Ascending aorta (tissue), 2 donors: ENCODE results near the gene NKX2-4. TPM values are rescaled to one million over a fixed set of nuclear protein-coding genes. Genes with fewer than 3 reads are reported as not detected.

Experiments
- DNase-seq, 2 donors: peaks; one replicate each; pipeline ENCODE4 v3.0.0-alpha.2; 2019; ENCODE audit warnings: low spot score in 2 of 2
- H3K27ac ChIP-seq, 2 donors: fragments of 200-600 bp; sonication (generic); one replicate each; pipeline ENCODE4 v1.5.1; 2016 to 2017; ENCODE audit warnings: mild to moderate bottlenecking in 1 of 2
- H3K27me3 ChIP-seq: fragments of 200-600 bp; sonication (generic); one replicate; pipeline ENCODE4 v1.5.1; 2017
- H3K36me3 ChIP-seq, 2 donors: fragments of 200-600 bp; sonication (generic); one replicate each; pipeline ENCODE4 v1.5.1; 2016
- H3K4me1 ChIP-seq, 2 donors: fragments of 200-600 bp; sonication (generic); one replicate each; pipeline ENCODE4 v1.5.1; 2016 to 2017; ENCODE audit warnings: mild to moderate bottlenecking in 1 of 2
- H3K4me3 ChIP-seq, 2 donors: fragments of 200-600 bp; sonication (generic); one replicate each; pipeline ENCODE4 v1.5.1; 2016 to 2017; ENCODE audit warnings: mild to moderate bottlenecking in 1 of 2
- H3K9me3 ChIP-seq, 2 donors: fragments of 200-600 bp; sonication (generic); one replicate each; pipeline ENCODE4 v1.5.1; 2016
- intact Hi-C: fragments of 100-400 bp; cut with DNase I; formaldehyde crosslinking; loops from one replicate; pipeline ENCODE4 v1.15.1; 2023
- total RNA-seq: library from RNA; depleted of rRNA; stranded (reverse); fragments of >200 nt; gene quantifications from one replicate; pipeline ENCODE4 v1.1.0, GENCODE V29; 2016
- TF ChIP-seq, protein P1 (sequence below), 3 experiments: fragments of 200-600 bp in 2 of 3; fragments of 450-650 bp in 1 of 3; sonication (generic) in 2 of 3; IDR thresholded peaks; one replicate each; pipeline ENCODE4 v1.5.1; 2016 to 2019; ENCODE audit warnings: antibody characterized with exemption in 3 of 3, mild to moderate bottlenecking in 1 of 3, moderate library complexity in 1 of 3

NKX2-4 gene
- total RNA-seq, 1 donor from 2014 or later: not detected

- Histone ChIP-seq H3K4me3 (no peak overlapping the region), H3K4me1 (no peaks in the 10 kb centered on the region), H3K9me3 (no peaks in the 10 kb centered on the region), H3K27ac (no peak overlapping the region), H3K36me3 (peaks cover 24 to 69% of the 10 kb centered on the region in 2 donors), H3K27me3 (no peaks in the 10 kb centered on the region)
- TF ChIP-seq, protein P1, sequence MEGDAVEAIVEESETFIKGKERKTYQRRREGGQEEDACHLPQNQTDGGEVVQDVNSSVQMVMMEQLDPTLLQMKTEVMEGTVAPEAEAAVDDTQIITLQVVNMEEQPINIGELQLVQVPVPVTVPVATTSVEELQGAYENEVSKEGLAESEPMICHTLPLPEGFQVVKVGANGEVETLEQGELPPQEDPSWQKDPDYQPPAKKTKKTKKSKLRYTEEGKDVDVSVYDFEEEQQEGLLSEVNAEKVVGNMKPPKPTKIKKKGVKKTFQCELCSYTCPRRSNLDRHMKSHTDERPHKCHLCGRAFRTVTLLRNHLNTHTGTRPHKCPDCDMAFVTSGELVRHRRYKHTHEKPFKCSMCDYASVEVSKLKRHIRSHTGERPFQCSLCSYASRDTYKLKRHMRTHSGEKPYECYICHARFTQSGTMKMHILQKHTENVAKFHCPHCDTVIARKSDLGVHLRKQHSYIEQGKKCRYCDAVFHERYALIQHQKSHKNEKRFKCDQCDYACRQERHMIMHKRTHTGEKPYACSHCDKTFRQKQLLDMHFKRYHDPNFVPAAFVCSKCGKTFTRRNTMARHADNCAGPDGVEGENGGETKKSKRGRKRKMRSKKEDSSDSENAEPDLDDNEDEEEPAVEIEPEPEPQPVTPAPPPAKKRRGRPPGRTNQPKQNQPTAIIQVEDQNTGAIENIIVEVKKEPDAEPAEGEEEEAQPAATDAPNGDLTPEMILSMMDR (IDR thresholded peaks at IDR 0.05): no peak
- no peak for DNase-seq
- intact Hi-C loops: no loop called here
These were observed 11.2 kb downstream of the NKX2-4 start for GRCh38 chr20:21386111-21386510.

GRCh38 chr20:21384308-21384892, 12.9 kb downstream of the NKX2-4 start:
- no peak overlapping the region for H3K4me3 ChIP-seq
- intact Hi-C loops: no loop called here
- no peaks in the 10 kb centered on the region for H3K9me3 ChIP-seq
- TF ChIP-seq, protein P1 (IDR thresholded peaks at IDR 0.05): no peak
- peaks cover 24 to 74% of the 10 kb centered on the region in 2 donors for H3K36me3 ChIP-seq
- no peaks in the 10 kb centered on the region for H3K27me3 ChIP-seq
- no peaks in the 10 kb centered on the region for H3K4me1 ChIP-seq
- no peak overlapping the region for H3K27ac ChIP-seq
- DNase-seq: no peak

- H3K27me3 ChIP-seq: no peaks in the 10 kb centered on the region
- H3K9me3 ChIP-seq: no peaks in the 10 kb centered on the region
- no peak overlapping the region for H3K27ac ChIP-seq
- H3K4me3 ChIP-seq: no peak overlapping the region
- no peaks in the 10 kb centered on the region for H3K4me1 ChIP-seq
- TF ChIP-seq, protein P1 (IDR thresholded peaks at IDR 0.05): no peak
- peaks cover 14 to 53% of the 10 kb centered on the region in 2 donors for H3K36me3 ChIP-seq
- intact Hi-C loops: no loop called here
- no peak for DNase-seq
These were observed 15.7 kb downstream of the NKX2-4 start for GRCh38 chr20:21381619-21382018.

DNA sequence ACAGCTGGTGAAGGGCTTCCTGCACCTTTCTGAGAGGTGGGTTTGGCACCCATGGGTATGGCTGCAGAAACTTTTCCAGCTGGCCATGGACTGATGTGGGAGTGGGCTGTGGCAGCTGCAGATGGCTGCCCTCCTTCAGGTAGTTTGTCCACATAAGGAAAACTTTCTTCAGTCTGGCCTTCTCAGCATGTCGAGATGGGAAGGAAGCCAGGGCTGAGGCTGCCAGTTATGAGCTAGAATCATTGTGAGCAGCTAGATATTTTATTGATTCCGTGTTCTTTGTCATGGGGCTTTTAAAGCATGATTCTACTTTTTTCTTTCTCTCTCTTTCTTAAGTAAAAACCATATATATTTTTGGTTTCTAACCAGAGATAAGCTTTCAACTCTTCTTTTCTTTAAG, 16.6 kb downstream of the NKX2-4 start:
- Histone ChIP-seq H3K4me1 (no peaks in the 10 kb centered on the region), H3K9me3 (no peaks in the 10 kb centered on the region), H3K27me3 (no peaks in the 10 kb centered on the region), H3K27ac (no peak overlapping the region), H3K4me3 (no peak overlapping the region), H3K36me3 (peaks cover 18 to 48% of the 10 kb centered on the region in 2 donors)
- TF ChIP-seq, protein P1 (IDR thresholded peaks at IDR 0.05): no peak
- DNase-seq: no peak
- intact Hi-C loops: no loop called here

- intact Hi-C loops: no loop called here
- no peaks in the 10 kb centered on the region for H3K4me1 ChIP-seq
- H3K27ac ChIP-seq: no peak overlapping the region
- TF ChIP-seq, protein P1 (IDR thresholded peaks at IDR 0.05): no peak
- peaks cover 5 to 34% of the 10 kb centered on the region in 2 donors for H3K36me3 ChIP-seq
- H3K9me3 ChIP-seq: no peaks in the 10 kb centered on the region
- H3K4me3 ChIP-seq: no peak overlapping the region
- no peaks in the 10 kb centered on the region for H3K27me3 ChIP-seq
- DNase-seq: no peak
These were observed 19.1 kb downstream of the NKX2-4 start for GRCh38 chr20:21378259-21378658.

DNA sequence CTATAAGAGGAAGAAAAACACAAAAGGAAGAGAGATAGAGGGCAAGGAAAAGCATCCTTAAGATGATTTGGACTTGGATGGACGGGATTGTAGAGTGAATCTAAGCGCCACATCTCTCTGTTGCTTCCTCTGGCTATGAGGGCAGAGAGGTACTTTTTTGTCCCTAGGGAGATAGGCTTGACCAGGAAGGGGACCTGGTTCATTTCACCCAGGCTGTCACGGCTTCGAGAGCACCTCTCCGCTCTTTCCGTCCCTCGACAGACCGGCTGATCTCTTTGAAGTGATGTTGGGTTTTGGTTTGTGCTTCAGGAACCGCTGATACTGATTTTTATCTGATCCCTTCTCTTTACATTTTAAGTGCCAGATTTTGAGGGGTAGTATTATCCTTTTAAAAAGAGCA, 19.6 kb downstream of the NKX2-4 start:
- intact Hi-C loops: no loop called here
- no peak for DNase-seq
- Histone ChIP-seq H3K27ac (no peak overlapping the region), H3K36me3 (peaks cover 3 to 28% of the 10 kb centered on the region in 2 donors), H3K4me3 (no peak overlapping the region), H3K4me1 (no peaks in the 10 kb centered on the region), H3K27me3 (no peaks in the 10 kb centered on the region), H3K9me3 (no peaks in the 10 kb centered on the region)
- TF ChIP-seq, protein P1 (IDR thresholded peaks at IDR 0.05): no peak
